Measurements from ENCODE around the gene CHAF1B.
"Not testable (repeated sequence)": the region's sequence is repeated elsewhere in the genome, so short reads cannot be mapped to it uniquely, and the experiment has no call there.

CHAF1B gene

GRCh38 chr21:36377391-36377842 is 7.8 kb upstream of the CHAF1B start:
- TF ChIP-seq CTCF (IDR thresholded peaks at IDR 0.05; ENCODE audit: low read depth, low read length, poor library complexity, severe bottlenecking) = no peak
- TF ChIP-seq EZH2phosphoT487 (IDR thresholded peaks at IDR 0.05; ENCODE audit: borderline replicate concordance, low read length) = no peak
- no peaks in the 10 kb centered on the region for H3K9me3 ChIP-seq (ENCODE audit: control insufficient read depth, insufficient read depth, low read length)
- H3K4me3 ChIP-seq (ENCODE audit: low read length) = no peak overlapping the region
- H3K27me3 ChIP-seq (ENCODE audit: control insufficient read depth, low read length) = no peaks in the 10 kb centered on the region
- H4K20me1 ChIP-seq (ENCODE audit: control insufficient read depth, insufficient read depth, low read depth, low read length) = no peaks in the 10 kb centered on the region
- H3K4me2 ChIP-seq (ENCODE audit: low read length) = no peak overlapping the region
- no peaks in the 10 kb centered on the region for H3F3A ChIP-seq (ENCODE audit: control insufficient read depth, insufficient read depth)
- peaks cover 13% of the 10 kb centered on the region for H3K36me3 ChIP-seq (ENCODE audit: control insufficient read depth, low read length)
- no peaks in the 10 kb centered on the region for H3K79me2 ChIP-seq (ENCODE audit: control insufficient read depth, low read length)
- H3K27ac ChIP-seq (ENCODE audit: low read depth, low read length) = no peak overlapping the region
- no peaks in the 10 kb centered on the region for H3K9me2 ChIP-seq (replicated peaks; ENCODE audit: control insufficient read depth, low read length)
- H3K4me1 ChIP-seq (ENCODE audit: control insufficient read depth, low read length) = no peaks in the 10 kb centered on the region

GRCh38 chr21:36379251-36379650 is 5.9 kb upstream of the CHAF1B start:
- H3K4me2 ChIP-seq (ENCODE audit: low read length) = no peak overlapping the region
- H3K36me3 ChIP-seq (ENCODE audit: control insufficient read depth, low read length) = peaks cover 8% of the 10 kb centered on the region; the same call in 1 of the 2 replicates
- H3K27me3 ChIP-seq (ENCODE audit: control insufficient read depth, low read length) = no peaks in the 10 kb centered on the region
- H3K9me3 ChIP-seq (ENCODE audit: control insufficient read depth, insufficient read depth, low read length) = no peaks in the 10 kb centered on the region
- H3K4me1 ChIP-seq (ENCODE audit: control insufficient read depth, low read length) = no peaks in the 10 kb centered on the region
- no peak overlapping the region for H3K27ac ChIP-seq (ENCODE audit: low read depth, low read length)
- H3K4me3 ChIP-seq (ENCODE audit: low read length) = no peak overlapping the region
- H3F3A ChIP-seq (ENCODE audit: control insufficient read depth, insufficient read depth) = no peaks in the 10 kb centered on the region
- H3K79me2 ChIP-seq (ENCODE audit: control insufficient read depth, low read length) = no peaks in the 10 kb centered on the region
- no peak for TF ChIP-seq EZH2phosphoT487 (IDR thresholded peaks at IDR 0.05; ENCODE audit: borderline replicate concordance, low read length)
- TF ChIP-seq CTCF (IDR thresholded peaks at IDR 0.05; ENCODE audit: low read depth, low read length, poor library complexity, severe bottlenecking) = no peak
- H3K9me2 ChIP-seq (replicated peaks; ENCODE audit: control insufficient read depth, low read length) = no peaks in the 10 kb centered on the region
- no peaks in the 10 kb centered on the region for H4K20me1 ChIP-seq (ENCODE audit: control insufficient read depth, insufficient read depth, low read depth, low read length)

- Histone ChIP-seq H3K27ac (ENCODE audit: low read depth, low read length) (no peak overlapping the region), H3K9me2 (replicated peaks; ENCODE audit: control insufficient read depth, low read length) (no peaks in the 10 kb centered on the region), H3K4me3 (ENCODE audit: low read length) (no peak overlapping the region), H4K20me1 (ENCODE audit: control insufficient read depth, insufficient read depth, low read depth, low read length) (no peaks in the 10 kb centered on the region), H3K4me2 (ENCODE audit: low read length) (no peak overlapping the region), H3K4me1 (ENCODE audit: control insufficient read depth, low read length) (peaks cover 8% of the 10 kb centered on the region), H3K36me3 (ENCODE audit: control insufficient read depth, low read length) (peaks cover 10% of the 10 kb centered on the region), H3K27me3 (ENCODE audit: control insufficient read depth, low read length) (no peaks in the 10 kb centered on the region), H3F3A (ENCODE audit: control insufficient read depth, insufficient read depth) (no peaks in the 10 kb centered on the region), H3K79me2 (ENCODE audit: control insufficient read depth, low read length) (peaks cover 9% of the 10 kb centered on the region), H3K9me3 (ENCODE audit: control insufficient read depth, insufficient read depth, low read length) (no peaks in the 10 kb centered on the region)
- no peak for TF ChIP-seq CTCF (IDR thresholded peaks at IDR 0.05; ENCODE audit: low read depth, low read length, poor library complexity, severe bottlenecking)
Observed at GRCh38 chr21:36381841-36382589, 3.2 kb upstream of the CHAF1B start.

GRCh38 chr21:36382722-36383121 is 2.5 kb upstream of the CHAF1B start:
- not testable (repeated sequence) for H3K27ac ChIP-seq (ENCODE audit: low read depth, low read length); H4K20me1 ChIP-seq (ENCODE audit: control insufficient read depth, insufficient read depth, low read depth, low read length)

More at GRCh38 chr21:36382722-36383121, 2.5 kb upstream of the CHAF1B start:
- H3K27me3 ChIP-seq (ENCODE audit: control insufficient read depth, low read length); H3F3A ChIP-seq (ENCODE audit: control insufficient read depth, insufficient read depth); H3K9me3 ChIP-seq (ENCODE audit: control insufficient read depth, insufficient read depth, low read length); H3K9me2 ChIP-seq (replicated peaks; ENCODE audit: control insufficient read depth, low read length); H3K4me1 ChIP-seq (ENCODE audit: control insufficient read depth, low read length); H3K4me3 ChIP-seq (ENCODE audit: low read length); H3K4me2 ChIP-seq (ENCODE audit: low read length): not testable (repeated sequence)
- Histone ChIP-seq H3K36me3 (ENCODE audit: control insufficient read depth, low read length) (peaks cover 15% of the 10 kb centered on the region), H3K79me2 (ENCODE audit: control insufficient read depth, low read length) (peaks cover 12% of the 10 kb centered on the region)

Measured in DOHH2 (cell line).